ENCODE results near the gene EIF2AK3. TPM values are rescaled to one million over a fixed set of nuclear protein-coding genes. Genes with fewer than 3 reads are reported as not detected.

EIF2AK3 gene
- total and polyA plus RNA-seq, 2 of the 8 experiments (the other 6 are each of a cell fraction or from before 2014, with no cell fraction given): 5.8 to 22.8 TPM

DNA sequence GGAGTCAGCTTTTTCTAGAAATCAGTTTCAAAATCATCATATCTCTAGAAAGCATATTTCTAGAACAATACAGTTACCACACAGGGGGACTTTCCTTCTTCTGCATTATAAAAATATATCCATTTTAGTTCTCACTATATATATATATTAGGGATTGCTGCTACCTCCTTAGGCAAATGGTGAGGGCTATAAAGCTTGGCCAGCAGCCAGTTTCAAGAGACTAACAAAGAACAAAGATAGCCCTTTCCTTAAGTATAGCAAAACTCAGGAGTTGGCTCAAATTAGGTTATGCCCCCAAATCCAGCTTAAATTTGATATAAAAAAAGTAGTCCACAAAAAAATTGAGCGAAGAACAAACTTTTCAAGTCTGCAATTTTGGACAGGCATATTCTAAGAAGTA lies 70.0 kb downstream of the EIF2AK3 start:
- Histone ChIP-seq H3K4me2 (ENCODE audit: insufficient read depth in 1 of 2, low read depth in 2 of 2, low read length in 2 of 2) (no peak overlapping the region), H3K9me3 (ENCODE audit: insufficient read depth in 2 of 2, low read depth in 1 of 2, low read length in 1 of 2) (no peaks in the 10 kb centered on the region), H3K56ac (replicated peaks; ENCODE audit: insufficient read length, low read depth, low read length) (no peak overlapping the region), H3K36me3 (ENCODE audit: control insufficient read depth in 2 of 4, insufficient read depth in 4 of 4, low read length in 3 of 4) (peaks cover 0 to 11% (median 3%) of the 10 kb centered on the region in 4 experiments; a peak in 4 of 8 replicates), H3K14ac (ENCODE audit: insufficient read length) (no peak overlapping the region), H3K4me1 (replicated peaks in 1 of 4; ENCODE audit: control insufficient read depth in 3 of 4, insufficient read depth in 4 of 4, low read length in 3 of 4) (no peaks in the 10 kb centered on the region), H2BK20ac (ENCODE audit: low read length) (no peak overlapping the region), H2AFZ (ENCODE audit: low read length) (no peak overlapping the region), H3K4me3 (ENCODE audit: extremely low read depth in 1 of 4, insufficient read depth in 2 of 4, low read depth in 3 of 4, low read length in 4 of 4) (no peak overlapping the region), H3K23ac (ENCODE audit: insufficient read length) (no peak overlapping the region), H3K23me2 (ENCODE audit: low read depth, low read length) (no peaks in the 10 kb centered on the region), H3K27me3 (replicated peaks in 1 of 4; ENCODE audit: control insufficient read depth in 3 of 4, extremely low read depth in 1 of 4, insufficient read depth in 3 of 4, low read length in 3 of 4) (no peaks in the 10 kb centered on the region), H2BK15ac (ENCODE audit: low read length) (no peak overlapping the region), H4K5ac (ENCODE audit: insufficient read length, low read depth, low read length) (no peak overlapping the region), H4K8ac (ENCODE audit: extremely low read depth, insufficient read depth, low read length) (no peak overlapping the region), H3K79me1 (ENCODE audit: low read depth, low read length) (no peaks in the 10 kb centered on the region), H3K79me2 (ENCODE audit: control insufficient read depth in 1 of 2, insufficient read depth in 2 of 2, low read length in 2 of 2) (no peaks in the 10 kb centered on the region), H3K9ac (replicated peaks in 1 of 4; ENCODE audit: extremely low read depth in 1 of 4, low read depth in 3 of 4, low read length in 3 of 4) (no peak overlapping the region), H4K20me1 (replicated peaks in 1 of 2; ENCODE audit: control insufficient read depth in 1 of 2, insufficient read depth in 2 of 2, low read length in 2 of 2) (no peaks in the 10 kb centered on the region), H3K18ac (ENCODE audit: extremely low read depth, low read length) (no peak overlapping the region), H2BK12ac (ENCODE audit: low read depth, low read length) (no peak overlapping the region), H3K4ac (replicated peaks; ENCODE audit: insufficient read length, low read depth, low read length) (no peak overlapping the region), H3K27ac (ENCODE audit: low read depth, low read length) (no peak overlapping the region), H2BK5ac (ENCODE audit: low read depth, low read length) (no peak overlapping the region), H4K91ac (replicated peaks; ENCODE audit: insufficient read length, low read length) (no peak overlapping the region), H2AK5ac (ENCODE audit: low read depth, low read length) (no peak overlapping the region), H2BK120ac (replicated peaks; ENCODE audit: low read depth, low read length) (no peak overlapping the region)
- ChIA-PET CTCF (ENCODE audit: partially characterized antibody) (interaction anchor here (1.0 to 7.9 kb wide), 4 partner anchors 63 to 366 kb away, joined by 3 to 70 read pairs (median 4); no protein-coding TSS in a partner anchor), POLR2A (ENCODE audit: partially characterized antibody) (no interaction called here)
- FAIRE-seq (no peak), DNase-seq (ENCODE audit: low read depth in 1 of 2, low spot score in 2 of 2) (no peak)
- 87% methylated on average over 1 of the region's 1 CpG; no CpG with 5 or more reads in 1 of the 2 experiments for WGBS, 2 experiments (ENCODE audit: extremely low coverage in 1 of 2, insufficient coverage in 1 of 2, insufficient read length in 1 of 2, insufficient replicate concordance in 2 of 2, low coverage in 1 of 2, low lambda C conversion rate in 2 of 2, missing lambda C conversion rate in 1 of 2)
- TF ChIP-seq SRF (IDR thresholded peaks at IDR 0.05; ENCODE audit: low read depth, low read length): no peak
- TF ChIP-seq MAFK (IDR thresholded peaks at IDR 0.05; ENCODE audit: low read depth, low read length): no peak
- TF ChIP-seq CBX8 (IDR thresholded peaks at IDR 0.05; ENCODE audit: borderline replicate concordance, low read depth, low read length): no peak
- no peak for TF ChIP-seq EP300 (IDR thresholded peaks at IDR 0.05; ENCODE audit: borderline replicate concordance in 1 of 2, low read depth in 2 of 2, low read length in 2 of 2)
- TF ChIP-seq CHD2 (IDR thresholded peaks at IDR 0.05; ENCODE audit: low read length): no peak
- no peak for TF ChIP-seq RBBP5 (IDR thresholded peaks at IDR 0.05; ENCODE audit: borderline replicate concordance, low read depth, low read length)
- TF ChIP-seq RXRA (IDR thresholded peaks at IDR 0.05; ENCODE audit: insufficient read depth, low read depth, low read length): no peak
- TF ChIP-seq TAF1 (IDR thresholded peaks at IDR 0.05; ENCODE audit: low read depth, low read length): no peak
- TF ChIP-seq SIRT6 (IDR thresholded peaks at IDR 0.05; ENCODE audit: low read length): no peak
- TF ChIP-seq KDM1A (IDR thresholded peaks at IDR 0.05; ENCODE audit: borderline replicate concordance, low read length): no peak

Data from H1 (cell line).